Stimulated activated effector memory CD8-positive, alpha-beta T cell treated with anti-CD3 and anti-CD28 coated beads, Interleukin-12 subunit alpha, Interleukin-12 subunit beta, amount 100 ng/mL, for 72 hours (primary cell): Measurements from ENCODE around the gene MYOM1.

ENCODE experiments used
- ATAC-seq: fragments of 150-1000 bp; cut with Tn5 transposase; 2 replicates; pipeline ENCODE4 v1.10.0; 2021
- DNase-seq, 2 donors: peaks; one replicate each; pipeline ENCODE4 v3.0.0; 2021 to 2022; ENCODE audit warnings: low spot score in 2 of 2
- H3K27ac Mint-ChIP-seq: one replicate; pipeline ENCODE4 v1.8.0; 2022; ENCODE audit warnings: mild to moderate bottlenecking, mixed read lengths
- H3K36me3 Mint-ChIP-seq: one replicate; pipeline ENCODE4 v1.8.0; 2022; ENCODE audit warnings: mild to moderate bottlenecking, mixed read lengths
- H3K4me1 Mint-ChIP-seq: one replicate; pipeline ENCODE4 v1.8.0; 2022; ENCODE audit warnings: mixed read lengths
- H3K4me3 Mint-ChIP-seq: one replicate; pipeline ENCODE4 v1.8.0; 2022; ENCODE audit warnings: mild to moderate bottlenecking, mixed read lengths
- H3K9me3 Mint-ChIP-seq: one replicate; pipeline ENCODE4 v1.8.0; 2022; ENCODE audit warnings: mixed read lengths

The MYOM1 gene

DNA sequence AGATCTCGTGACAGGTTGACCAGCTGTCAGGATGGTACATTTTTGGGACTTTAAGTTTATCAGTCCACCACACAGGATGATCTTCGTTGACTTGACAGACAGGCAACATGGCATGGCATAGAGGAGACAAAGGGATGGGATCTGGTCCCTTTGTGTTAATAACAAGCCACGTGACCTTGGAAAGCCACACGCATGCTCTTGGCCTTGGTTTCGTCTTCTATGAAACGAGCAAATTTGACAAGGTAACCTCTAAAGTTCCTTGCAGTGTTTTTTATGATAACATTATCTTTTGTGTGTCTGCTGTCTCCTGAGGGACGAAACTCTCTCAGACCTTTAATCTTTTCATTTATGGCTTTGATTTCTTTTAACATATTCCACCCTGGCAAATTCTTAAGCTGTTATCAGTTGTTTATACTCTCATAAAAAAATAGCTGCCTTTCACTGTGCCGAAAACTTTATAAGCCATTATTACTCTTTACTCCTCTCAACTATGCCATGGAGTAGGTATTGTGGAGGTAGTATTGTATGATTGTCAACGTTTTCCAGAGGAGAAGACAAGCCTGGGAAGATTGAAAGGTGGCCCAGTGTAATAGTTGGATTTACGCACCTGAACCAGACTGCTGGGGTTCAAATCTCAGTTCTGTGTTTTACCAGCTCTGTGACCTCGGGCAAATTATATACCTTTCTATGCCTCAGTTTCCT lies 81.3 kb downstream of the MYOM1 start:
- no peaks in the 10 kb centered on the region for H3K4me1 Mint-ChIP-seq
- no peak overlapping the region for H3K27ac Mint-ChIP-seq
- H3K36me3 Mint-ChIP-seq, result no peaks in the 10 kb centered on the region
- no peak for DNase-seq
- H3K9me3 Mint-ChIP-seq, result peaks cover 6% of the 10 kb centered on the region
- no peak for ATAC-seq
- H3K4me3 Mint-ChIP-seq, result no peak overlapping the region

GRCh38 chr18:3135536-3135935 lies 84.2 kb downstream of the MYOM1 start:
- Mint-ChIP-seq H3K9me3 (no peaks in the 10 kb centered on the region), H3K4me3 (no peak overlapping the region), H3K36me3 (no peaks in the 10 kb centered on the region), H3K27ac (no peak overlapping the region), H3K4me1 (no peaks in the 10 kb centered on the region)
- peak in 1 of 2 donors; percentile 41 for DNase-seq
- ATAC-seq, result no peak

DNA sequence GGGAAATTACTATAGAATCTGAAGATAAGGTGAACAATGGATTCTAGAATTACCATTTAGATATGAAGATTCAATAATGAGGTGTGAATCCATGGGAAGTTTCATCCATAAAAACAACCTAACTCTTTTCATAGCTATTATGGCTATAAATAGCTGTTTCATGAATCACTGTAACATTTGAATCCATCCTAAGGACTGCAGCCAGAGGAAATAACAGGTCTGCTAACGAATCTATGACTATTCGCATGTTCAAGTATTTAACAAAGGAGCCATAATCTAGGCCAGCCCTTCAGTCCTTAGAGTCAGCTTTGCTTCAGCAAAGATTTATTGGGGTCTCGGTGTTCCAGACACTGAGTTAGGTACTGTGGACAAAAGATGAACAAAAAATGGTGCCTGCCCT lies 87.1 kb downstream of the MYOM1 start:
- DNase-seq (peak in 1 of 2 donors; percentile 23), ATAC-seq (no peak)
- H3K4me1 Mint-ChIP-seq, result peaks cover 8% of the 10 kb centered on the region
- no peak overlapping the region for H3K27ac Mint-ChIP-seq
- H3K4me3 Mint-ChIP-seq, result no peak overlapping the region
- no peaks in the 10 kb centered on the region for H3K36me3 Mint-ChIP-seq
- H3K9me3 Mint-ChIP-seq, result no peaks in the 10 kb centered on the region

GRCh38 chr18:3130344-3130743 lies 89.4 kb downstream of the MYOM1 start:
- Mint-ChIP-seq H3K4me3 (no peak overlapping the region), H3K9me3 (no peaks in the 10 kb centered on the region), H3K36me3 (no peaks in the 10 kb centered on the region), H3K27ac (no peak overlapping the region), H3K4me1 (peaks cover 8% of the 10 kb centered on the region)
- DNase-seq, result no peak
- ATAC-seq, result no peak

- DNase-seq (peak; percentile 72 to 86), ATAC-seq (peak; percentile 98)
- Mint-ChIP-seq H3K9me3 (no peaks in the 10 kb centered on the region), H3K4me1 (peaks cover 8% of the 10 kb centered on the region), H3K27ac (no peak overlapping the region), H3K36me3 (no peaks in the 10 kb centered on the region), H3K4me3 (no peak overlapping the region)
These were observed 90.5 kb downstream of the MYOM1 start for GRCh38 chr18:3129053-3129864.

DNA sequence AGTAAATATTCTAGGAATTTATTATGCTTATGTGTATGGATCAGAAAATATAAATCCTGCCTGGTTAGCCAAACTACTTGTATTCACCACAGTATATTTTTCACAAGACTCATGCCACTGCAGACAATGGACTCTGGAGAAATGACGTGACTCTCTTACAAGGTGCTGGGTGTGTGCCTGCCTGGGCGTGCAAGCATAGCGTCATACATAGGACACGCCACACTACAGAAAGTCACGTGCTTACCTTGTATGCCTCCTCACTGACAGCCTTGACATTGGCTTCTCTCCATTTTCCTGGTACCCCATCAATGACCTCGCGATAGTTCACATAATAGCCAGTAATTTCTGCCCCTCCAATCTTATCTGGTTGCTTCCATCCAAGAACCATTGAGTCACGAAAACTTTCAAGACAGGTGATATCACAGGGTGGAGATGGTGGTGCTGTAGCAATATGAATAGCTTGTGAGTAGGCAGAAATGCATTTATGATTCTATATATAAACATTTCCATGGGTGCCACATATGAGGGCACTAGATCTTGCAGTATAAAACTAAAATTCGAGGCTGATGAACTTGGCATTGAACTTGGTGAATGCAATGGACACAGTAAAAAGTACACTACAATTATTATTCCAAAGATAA lies 93.2 kb downstream of the MYOM1 start:
- Mint-ChIP-seq H3K4me1 (peaks cover 8% of the 10 kb centered on the region), H3K27ac (no peak overlapping the region), H3K4me3 (no peak overlapping the region), H3K36me3 (no peaks in the 10 kb centered on the region), H3K9me3 (no peaks in the 10 kb centered on the region)
- no peak for DNase-seq
- ATAC-seq, result no peak

DNA sequence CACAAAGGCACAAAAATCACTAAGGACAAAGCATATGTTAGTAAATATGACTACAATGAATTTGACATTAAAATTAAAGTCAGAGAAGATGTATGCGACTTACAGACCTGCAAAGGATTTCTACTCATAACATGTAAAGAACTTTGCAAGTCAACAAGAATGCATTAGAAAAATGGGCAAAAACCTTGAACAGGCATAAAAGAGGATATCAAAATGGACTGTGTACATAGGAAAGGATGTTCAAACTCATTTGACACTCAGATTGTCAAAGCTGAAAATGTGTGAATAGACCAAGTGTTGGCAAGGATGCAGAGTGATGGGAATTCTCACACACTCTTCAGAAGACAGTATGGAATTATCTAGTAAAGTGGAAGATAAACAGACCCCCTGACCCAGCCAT lies 94.9 kb downstream of the MYOM1 start:
- Mint-ChIP-seq H3K36me3 (no peaks in the 10 kb centered on the region), H3K4me3 (no peak overlapping the region), H3K4me1 (peaks cover 8% of the 10 kb centered on the region), H3K27ac (no peak overlapping the region), H3K9me3 (no peaks in the 10 kb centered on the region)
- DNase-seq (no peak), ATAC-seq (no peak)

DNA sequence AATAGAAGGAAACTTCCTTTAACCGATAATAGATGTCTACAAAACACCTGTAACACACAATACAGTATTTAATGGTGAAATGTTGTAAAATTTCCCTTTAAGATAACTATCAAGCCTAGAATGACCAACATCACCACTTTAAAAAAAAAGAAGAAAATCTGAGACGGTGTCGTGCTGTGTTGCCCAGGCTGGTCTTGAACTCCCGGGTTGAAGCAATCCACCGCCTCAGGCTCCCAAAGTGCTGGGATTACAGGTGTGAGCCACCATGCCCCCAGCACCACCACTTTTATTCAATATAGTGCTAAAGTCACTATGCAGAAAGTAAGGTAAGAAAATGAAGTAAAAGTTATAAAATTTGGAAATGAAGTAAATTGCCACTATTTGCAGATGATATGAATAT lies 96.9 kb downstream of the MYOM1 start:
- no peak overlapping the region for H3K27ac Mint-ChIP-seq
- no peaks in the 10 kb centered on the region for H3K4me1 Mint-ChIP-seq
- H3K4me3 Mint-ChIP-seq, result no peak overlapping the region
- DNase-seq (no peak), ATAC-seq (no peak)
- H3K9me3 Mint-ChIP-seq, result no peaks in the 10 kb centered on the region
- no peaks in the 10 kb centered on the region for H3K36me3 Mint-ChIP-seq

DNA sequence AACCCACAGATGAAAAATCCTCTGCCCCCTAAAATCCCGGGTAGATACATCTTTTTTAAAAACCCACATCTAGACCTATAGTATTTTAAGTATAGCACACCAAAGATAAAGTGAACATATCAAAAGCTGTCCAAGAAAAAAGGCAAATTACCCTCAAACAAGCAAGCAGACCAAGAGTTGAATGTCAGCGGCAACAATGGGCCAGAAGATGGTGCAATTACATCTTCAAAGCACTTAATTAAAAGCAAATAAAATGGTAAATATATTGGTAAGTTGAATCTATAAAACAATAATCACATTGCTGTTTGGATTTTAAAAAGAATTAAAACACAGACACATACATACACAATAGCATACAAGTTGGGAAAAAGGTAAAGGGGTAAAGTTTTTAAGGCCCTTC lies 98.5 kb downstream of the MYOM1 start:
- Mint-ChIP-seq H3K9me3 (no peaks in the 10 kb centered on the region), H3K36me3 (no peaks in the 10 kb centered on the region), H3K27ac (no peak overlapping the region), H3K4me1 (no peaks in the 10 kb centered on the region), H3K4me3 (no peak overlapping the region)
- no peak for ATAC-seq
- DNase-seq, result no peak

GRCh38 chr18:3120356-3120755 lies 99.4 kb downstream of the MYOM1 start:
- H3K9me3 Mint-ChIP-seq, result no peaks in the 10 kb centered on the region
- no peak overlapping the region for H3K27ac Mint-ChIP-seq
- DNase-seq (peak in 1 of 2 donors; percentile 25), ATAC-seq (no peak)
- H3K36me3 Mint-ChIP-seq, result no peaks in the 10 kb centered on the region
- no peaks in the 10 kb centered on the region for H3K4me1 Mint-ChIP-seq
- no peak overlapping the region for H3K4me3 Mint-ChIP-seq

- H3K36me3 Mint-ChIP-seq, result no peaks in the 10 kb centered on the region
- no peak overlapping the region for H3K27ac Mint-ChIP-seq
- ATAC-seq (no peak), DNase-seq (no peak)
- H3K9me3 Mint-ChIP-seq, result no peaks in the 10 kb centered on the region
- no peaks in the 10 kb centered on the region for H3K4me1 Mint-ChIP-seq
- no peak overlapping the region for H3K4me3 Mint-ChIP-seq
These were observed 100.1 kb downstream of the MYOM1 start for GRCh38 chr18:3119401-3120341.

DNA sequence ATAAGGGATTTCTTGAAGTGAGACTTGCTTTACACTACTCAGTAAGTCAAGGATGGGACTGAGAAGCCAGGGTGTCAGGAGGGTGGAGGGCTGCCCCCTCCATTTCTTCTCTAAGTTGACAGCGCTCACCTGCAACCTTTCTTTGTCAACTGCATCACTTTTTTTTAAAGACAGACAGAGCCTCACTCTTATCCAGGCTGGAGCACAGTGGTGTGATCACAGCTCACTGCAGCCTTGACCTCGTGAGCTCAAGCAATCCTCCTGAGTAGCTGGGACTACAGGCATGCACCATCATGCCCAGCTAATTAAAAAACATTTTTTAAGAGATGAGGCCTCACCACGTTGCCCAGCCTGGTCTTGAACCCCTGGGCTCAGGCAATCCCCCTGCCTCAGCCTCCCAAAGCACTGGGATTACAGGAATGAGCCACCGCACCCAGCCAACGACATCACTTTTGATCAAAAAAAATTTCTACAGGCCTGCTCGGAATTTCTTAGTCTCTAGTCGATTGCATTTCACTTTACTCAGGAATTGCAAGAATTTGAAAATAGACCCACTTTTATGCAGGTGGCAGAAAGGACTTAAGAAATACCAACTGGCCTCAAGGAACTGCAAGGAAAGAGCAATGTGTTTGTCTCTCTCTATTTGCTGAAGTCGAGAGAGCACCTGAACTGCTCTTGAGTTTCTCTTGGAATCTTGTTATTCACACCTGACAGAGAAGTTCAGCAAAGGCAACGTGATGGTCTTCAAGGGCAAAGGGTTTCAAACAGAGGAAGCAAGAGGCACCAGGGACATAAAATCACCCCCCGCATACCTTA lies 101.4 kb downstream of the MYOM1 start:
- ATAC-seq (no peak), DNase-seq (no peak)
- Mint-ChIP-seq H3K4me3 (no peak overlapping the region), H3K27ac (no peak overlapping the region), H3K4me1 (no peaks in the 10 kb centered on the region), H3K9me3 (no peaks in the 10 kb centered on the region), H3K36me3 (no peaks in the 10 kb centered on the region)

DNA sequence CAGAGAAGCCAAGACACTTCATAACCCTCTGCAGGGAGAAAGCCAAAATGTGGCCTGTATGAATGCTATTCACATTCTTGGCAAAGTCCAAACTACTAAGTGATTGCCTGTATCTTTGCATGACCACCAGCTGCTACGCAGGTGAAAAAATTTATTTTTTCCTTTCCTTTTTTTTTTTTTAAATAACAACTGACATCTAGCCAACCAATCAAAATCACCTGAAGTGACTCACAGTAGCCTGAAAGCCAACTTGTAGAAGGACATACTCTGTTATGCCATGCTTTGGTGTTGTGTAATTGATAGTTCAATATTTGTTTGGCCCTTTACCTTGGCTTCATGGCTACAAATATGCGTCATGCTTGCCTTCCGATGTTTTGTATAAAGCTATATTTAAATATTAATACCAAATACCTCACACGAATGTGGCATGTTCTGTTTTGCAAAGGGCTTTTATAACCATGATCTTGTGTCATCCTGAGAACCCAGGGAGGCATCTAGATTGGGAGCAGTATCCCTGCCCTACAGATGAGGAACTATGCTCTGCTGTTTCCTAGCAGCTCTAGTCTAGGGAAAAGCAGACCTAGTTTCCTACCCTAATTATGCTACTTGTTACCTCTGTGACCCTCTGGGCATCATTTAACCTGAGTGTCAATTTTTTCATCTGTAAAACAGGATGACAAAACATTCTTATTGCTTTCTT lies 102.1 kb downstream of the MYOM1 start:
- ATAC-seq, result no peak
- H3K27ac Mint-ChIP-seq, result no peak overlapping the region
- no peaks in the 10 kb centered on the region for H3K36me3 Mint-ChIP-seq
- no peak overlapping the region for H3K4me3 Mint-ChIP-seq
- no peak for DNase-seq
- no peaks in the 10 kb centered on the region for H3K9me3 Mint-ChIP-seq
- no peaks in the 10 kb centered on the region for H3K4me1 Mint-ChIP-seq
